OCI-LY3 (cell line): ENCODE measurements around the gene SGCA.

Source experiments
- H2AFZ ChIP-seq: fragments of 200-600, 300-600 bp; shearing (Covaris generic); 2 replicates; pipeline ENCODE4 v1.6.0; 2014; ENCODE audit warnings: antibody characterized with exemption, low read depth, low read length
- H3K27ac ChIP-seq: fragments of 200-600, 300-600 bp; sonication (generic); 2 replicates; pipeline ENCODE4 v1.5.1; 2014; ENCODE audit warnings: mild to moderate bottlenecking, low read length, moderate library complexity, mixed read lengths
- H3K27me3 ChIP-seq: fragments of 200-600, 300-600 bp; sonication (generic); 2 replicates; pipeline ENCODE4 v1.6.1; 2014; ENCODE audit warnings: low read depth, low read length, mixed read lengths
- H3K36me3 ChIP-seq: fragments of 200-600, 300-600 bp; sonication (generic); replicated peaks from 2 replicates; pipeline ENCODE3; 2014; ENCODE audit warnings: low read depth, low read length, mixed read lengths
- H3K4me1 ChIP-seq: fragments of 300-600, 200-600 bp; sonication (generic); 2 replicates; pipeline ENCODE4 v1.6.1; 2014; ENCODE audit warnings: low read length, mixed read lengths
- H3K4me2 ChIP-seq: fragments of 200-600, 300-600 bp; sonication (generic); 2 replicates; pipeline ENCODE4 v1.6.1; 2014; ENCODE audit warnings: low read length, mixed read lengths
- H3K4me3 ChIP-seq: fragments of 300-600, 200-600 bp; sonication (generic); 2 replicates; pipeline ENCODE4 v1.5.1; 2014; ENCODE audit warnings: antibody characterized with exemption, mild to moderate bottlenecking, low read length, moderate library complexity
- H3K79me2 ChIP-seq: fragments of 300-600, 200-600 bp; shearing (Covaris generic); 2 replicates; pipeline ENCODE4 v1.6.1; 2014; ENCODE audit warnings: mild to moderate bottlenecking, low read length, mixed read lengths
- H3K9ac ChIP-seq: fragments of 300-600, 200-600 bp; shearing (Covaris generic); 2 replicates; pipeline ENCODE4 v1.6.0; 2014; ENCODE audit warnings: mild to moderate bottlenecking, low read length, moderate library complexity
- H3K9me3 ChIP-seq: fragments of 200-600, 300-600 bp; shearing (Covaris generic); 2 replicates; pipeline ENCODE4 v1.6.1; 2014; ENCODE audit warnings: low read length, mixed read lengths; ENCODE audit not compliant: insufficient read depth
- H4K20me1 ChIP-seq: fragments of 200-600, 300-600 bp; sonication (generic); 2 replicates; pipeline ENCODE4 v1.6.1; 2016; ENCODE audit warnings: low read length, mixed read lengths; ENCODE audit not compliant: insufficient read depth
- EZH2phosphoT487 ChIP-seq: fragments of 200-600 bp; shearing (Covaris generic); IDR thresholded peaks from 2 replicates; pipeline ENCODE4 v1.6.1; 2018; ENCODE audit warnings: antibody characterized with exemption, mixed run types, low read depth
- TF ChIP-seq, protein P1 (sequence below): fragments of 200-600, 300-600 bp; sonication (generic); IDR thresholded peaks from 2 replicates; pipeline ENCODE4 v1.5.1; 2014; ENCODE audit warnings: antibody characterized with exemption, low read length, low read depth

SGCA gene

DNA sequence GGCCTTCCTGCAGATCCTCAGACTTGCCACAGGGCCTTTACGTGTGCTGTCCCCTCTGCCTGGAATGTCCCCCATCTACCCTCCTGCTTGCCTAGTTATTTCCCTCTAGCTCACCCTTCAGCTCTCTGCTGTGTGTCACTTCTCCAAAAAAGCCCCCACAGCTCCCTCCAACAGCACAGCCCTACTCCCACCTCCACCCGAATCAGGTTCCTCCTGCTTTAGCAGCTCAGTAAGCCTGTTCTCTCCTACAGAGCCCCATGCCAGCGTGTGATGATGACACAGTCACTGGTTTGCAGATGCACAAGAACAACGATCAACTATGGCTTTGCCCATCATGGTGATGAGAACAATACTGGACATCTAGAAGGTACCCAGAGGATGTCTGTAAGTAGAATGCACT, 28.8 kb upstream of the SGCA start:
- Histone ChIP-seq H3K27ac (0 out of 2 replicates have a peak overlapping the region, but pooled peaks have one; percentile 2), H3K36me3 (peaks cover 81% of the 10 kb centered on the region), H3K4me3 (no peak overlapping the region), H3K27me3 (no peaks in the 10 kb centered on the region), H4K20me1 (peaks cover 96% of the 10 kb centered on the region), H2AFZ (no peak overlapping the region), H3K4me2 (no peak overlapping the region), H3K4me1 (peaks cover 35% of the 10 kb centered on the region), H3K9ac (no peak overlapping the region), H3K79me2 (peaks cover 51% of the 10 kb centered on the region), H3K9me3 (no peaks in the 10 kb centered on the region)
- TF ChIP-seq, protein P1, sequence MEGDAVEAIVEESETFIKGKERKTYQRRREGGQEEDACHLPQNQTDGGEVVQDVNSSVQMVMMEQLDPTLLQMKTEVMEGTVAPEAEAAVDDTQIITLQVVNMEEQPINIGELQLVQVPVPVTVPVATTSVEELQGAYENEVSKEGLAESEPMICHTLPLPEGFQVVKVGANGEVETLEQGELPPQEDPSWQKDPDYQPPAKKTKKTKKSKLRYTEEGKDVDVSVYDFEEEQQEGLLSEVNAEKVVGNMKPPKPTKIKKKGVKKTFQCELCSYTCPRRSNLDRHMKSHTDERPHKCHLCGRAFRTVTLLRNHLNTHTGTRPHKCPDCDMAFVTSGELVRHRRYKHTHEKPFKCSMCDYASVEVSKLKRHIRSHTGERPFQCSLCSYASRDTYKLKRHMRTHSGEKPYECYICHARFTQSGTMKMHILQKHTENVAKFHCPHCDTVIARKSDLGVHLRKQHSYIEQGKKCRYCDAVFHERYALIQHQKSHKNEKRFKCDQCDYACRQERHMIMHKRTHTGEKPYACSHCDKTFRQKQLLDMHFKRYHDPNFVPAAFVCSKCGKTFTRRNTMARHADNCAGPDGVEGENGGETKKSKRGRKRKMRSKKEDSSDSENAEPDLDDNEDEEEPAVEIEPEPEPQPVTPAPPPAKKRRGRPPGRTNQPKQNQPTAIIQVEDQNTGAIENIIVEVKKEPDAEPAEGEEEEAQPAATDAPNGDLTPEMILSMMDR, result no peak
- TF ChIP-seq EZH2phosphoT487, result no peak

DNA sequence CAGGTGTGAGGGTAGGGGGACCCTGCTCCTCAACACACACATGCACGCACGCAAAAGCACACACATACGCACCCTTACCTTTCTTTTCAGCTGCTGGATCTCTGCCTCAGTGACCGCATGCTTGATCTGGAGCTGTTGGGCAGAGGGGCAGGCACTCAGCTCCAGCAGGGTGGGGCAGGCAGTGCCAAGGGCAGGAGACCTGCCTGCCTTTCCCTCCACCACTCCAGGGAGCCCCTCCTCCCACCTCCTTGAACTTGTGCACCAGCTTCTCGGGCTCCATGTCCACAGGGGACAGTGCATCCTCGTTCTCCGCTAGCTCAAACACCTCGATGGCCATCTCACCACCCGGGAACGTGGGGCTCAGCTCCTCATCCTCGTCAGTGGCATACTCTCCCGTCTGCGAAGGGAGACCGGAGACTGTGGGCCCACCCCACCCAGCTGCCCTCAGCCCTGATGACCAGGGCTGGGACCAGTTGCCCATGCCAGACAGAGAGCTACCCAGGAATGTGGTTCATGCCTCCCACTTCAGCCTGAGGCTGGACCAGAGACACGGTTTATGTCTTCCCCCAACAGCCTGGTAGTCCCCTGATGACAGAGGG, 26.5 kb upstream of the SGCA start:
- Histone ChIP-seq H3K9me3 (no peaks in the 10 kb centered on the region), H4K20me1 (peaks cover 97% of the 10 kb centered on the region), H3K79me2 (peaks cover 74% of the 10 kb centered on the region), H3K4me1 (peaks cover 55% of the 10 kb centered on the region), H3K4me2 (no peak overlapping the region), H3K9ac (no peak overlapping the region), H3K27ac (peak overlapping the region; percentile 59), H3K36me3 (peaks cover 91% of the 10 kb centered on the region), H3K27me3 (no peaks in the 10 kb centered on the region), H2AFZ (no peak overlapping the region), H3K4me3 (no peak overlapping the region)
- TF ChIP-seq, protein P1, result no peak
- TF ChIP-seq EZH2phosphoT487, result no peak

DNA sequence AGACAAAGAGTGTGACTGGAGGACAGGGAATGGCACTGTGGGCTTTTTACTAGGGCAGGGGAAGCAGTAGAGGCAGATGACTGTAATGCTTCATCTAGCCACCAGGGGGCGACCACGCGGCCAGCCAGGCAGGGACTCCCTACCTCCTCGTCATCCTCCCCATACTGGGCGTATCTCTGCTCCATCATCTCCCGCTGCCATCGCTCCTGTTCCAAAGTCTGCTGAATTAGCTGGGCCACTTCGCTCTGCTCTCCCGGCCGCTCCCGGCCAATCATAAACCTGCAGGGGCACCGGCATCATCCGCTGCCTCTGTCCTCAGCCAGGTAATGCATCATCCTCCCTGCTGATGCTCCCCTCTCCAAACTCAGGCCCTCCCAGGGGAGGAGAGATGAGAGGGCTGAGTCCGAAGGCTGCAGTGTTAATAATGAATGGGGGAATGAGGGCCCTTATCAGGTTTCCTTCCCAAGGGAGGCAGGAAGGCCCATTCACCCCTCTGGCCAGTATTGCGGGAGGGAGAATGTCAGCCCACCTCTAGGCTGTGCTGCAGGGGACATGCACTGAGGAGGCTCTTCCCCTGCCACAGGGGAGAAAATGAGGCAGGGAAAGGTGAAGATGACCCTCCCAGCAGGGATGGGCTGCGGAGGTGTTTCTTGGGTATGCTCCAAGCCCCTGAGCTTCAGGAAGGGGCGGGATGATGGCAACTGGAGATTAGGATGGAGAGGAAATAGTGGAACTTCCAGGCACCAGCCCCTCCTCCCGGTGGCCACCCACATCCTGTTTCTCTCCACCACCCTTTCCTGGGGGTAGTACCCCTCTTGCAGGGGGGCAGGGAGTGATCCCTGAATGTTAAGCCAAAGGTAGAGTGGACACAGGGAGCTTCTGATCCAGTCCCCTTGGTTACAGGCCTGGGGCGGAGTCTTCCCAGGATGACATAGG, 25.6 kb upstream of the SGCA start:
- peaks cover 93% of the 10 kb centered on the region for H3K36me3 ChIP-seq
- H3K9me3 ChIP-seq, result no peaks in the 10 kb centered on the region
- H3K27me3 ChIP-seq, result no peaks in the 10 kb centered on the region
- H3K79me2 ChIP-seq, result peaks cover 83% of the 10 kb centered on the region
- no peak overlapping the region for H3K4me2 ChIP-seq
- peaks cover 65% of the 10 kb centered on the region for H3K4me1 ChIP-seq
- peak overlapping the region; percentile 59 for H3K27ac ChIP-seq
- TF ChIP-seq, protein P1, result peak; percentile 73
- TF ChIP-seq EZH2phosphoT487, result no peak
- no peak overlapping the region for H3K9ac ChIP-seq
- no peak overlapping the region for H2AFZ ChIP-seq
- H3K4me3 ChIP-seq, result no peak overlapping the region
- H4K20me1 ChIP-seq, result peaks cover 99% of the 10 kb centered on the region

DNA sequence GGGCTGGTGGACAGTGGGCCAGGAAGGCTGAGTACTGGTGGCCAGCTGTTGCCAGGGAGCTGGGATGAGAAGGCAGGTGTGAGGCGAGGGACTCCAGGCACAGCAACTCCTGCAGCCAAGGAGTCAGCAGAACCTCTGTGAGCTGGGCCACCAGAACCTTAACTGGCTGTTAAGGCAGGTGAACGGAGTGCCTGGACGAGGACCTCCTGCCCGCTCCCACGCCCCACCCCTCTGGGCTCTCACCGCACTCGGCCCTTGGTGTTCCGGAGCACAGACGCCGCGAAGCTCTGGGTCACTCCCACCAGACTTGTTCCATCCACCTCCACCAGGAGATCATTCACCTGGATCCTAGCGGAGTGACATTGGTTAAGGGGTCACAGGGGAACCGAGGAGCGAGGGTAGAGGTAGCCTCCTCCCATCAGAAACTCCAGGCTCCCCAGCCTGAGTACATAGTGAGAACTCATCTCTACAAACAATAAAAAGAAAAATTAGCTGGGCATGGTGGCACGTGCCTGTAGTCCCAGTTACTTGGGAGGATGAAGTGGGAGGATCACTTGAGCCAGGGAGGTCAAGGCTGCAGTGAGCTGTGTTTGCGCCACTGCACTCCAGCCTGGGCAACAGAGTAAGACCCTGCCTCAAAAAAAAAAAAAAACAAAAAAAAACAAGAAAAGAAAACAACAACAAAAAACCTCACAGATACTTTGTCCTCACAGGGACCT, 24.6 kb upstream of the SGCA start:
- H3K4me3 ChIP-seq, result no peak overlapping the region
- peak overlapping the region; percentile 39; the same call in 1 of the 2 replicates for H3K27ac ChIP-seq
- peaks cover 99% of the 10 kb centered on the region for H4K20me1 ChIP-seq
- H3K9ac ChIP-seq, result no peak overlapping the region
- no peaks in the 10 kb centered on the region for H3K9me3 ChIP-seq
- no peak overlapping the region for H3K4me2 ChIP-seq
- H3K79me2 ChIP-seq, result peaks cover 93% of the 10 kb centered on the region
- no peaks in the 10 kb centered on the region for H3K27me3 ChIP-seq
- TF ChIP-seq, protein P1, result no peak
- TF ChIP-seq EZH2phosphoT487, result no peak
- H3K36me3 ChIP-seq, result peaks cover 95% of the 10 kb centered on the region
- H2AFZ ChIP-seq, result no peak overlapping the region
- peaks cover 74% of the 10 kb centered on the region for H3K4me1 ChIP-seq
